ENCODE measurements around the gene RBM4B.

GRCh38 chr11:66697988-66698387 lies 20.3 kb upstream of the RBM4B start:
- TF ChIP-seq CTCF (IDR thresholded peaks at IDR 0.05; ENCODE audit: low read length) (no peak), EZH2phosphoT487 (IDR thresholded peaks at IDR 0.05; ENCODE audit: low read length) (no peak)
